SU-DHL-6 (cell line): ENCODE data around the gene ZNF888.
"Not testable (repeated sequence)": the region's sequence is repeated elsewhere in the genome, so short reads cannot be mapped to it uniquely, and the experiment has no call there.

Source experiments
- EZH2phosphoT487 ChIP-seq: fragments of 200-600 bp; sonication (generic), shearing (Covaris generic); conservative IDR thresholded peaks from 2 replicates; pipeline ENCODE4 v1.6.1; 2018; ENCODE audit warnings: mild to moderate bottlenecking, antibody characterized with exemption, low read length, moderate library complexity, mixed read lengths
- TF ChIP-seq, protein P1 (sequence below): fragments of 200-600 bp; sonication (generic); IDR thresholded peaks from one replicate; pipeline ENCODE4 v1.5.1; 2017; ENCODE audit warnings: antibody characterized with exemption, mild to moderate bottlenecking, low read length, moderate library complexity; ENCODE audit not compliant: insufficient read depth, poor library complexity, severe bottlenecking

GRCh38 chr19:52857378-52858191 is 65.6 kb downstream of the ZNF888 start, which contains the start of gene ZNF468:
- TF ChIP-seq, protein P1, sequence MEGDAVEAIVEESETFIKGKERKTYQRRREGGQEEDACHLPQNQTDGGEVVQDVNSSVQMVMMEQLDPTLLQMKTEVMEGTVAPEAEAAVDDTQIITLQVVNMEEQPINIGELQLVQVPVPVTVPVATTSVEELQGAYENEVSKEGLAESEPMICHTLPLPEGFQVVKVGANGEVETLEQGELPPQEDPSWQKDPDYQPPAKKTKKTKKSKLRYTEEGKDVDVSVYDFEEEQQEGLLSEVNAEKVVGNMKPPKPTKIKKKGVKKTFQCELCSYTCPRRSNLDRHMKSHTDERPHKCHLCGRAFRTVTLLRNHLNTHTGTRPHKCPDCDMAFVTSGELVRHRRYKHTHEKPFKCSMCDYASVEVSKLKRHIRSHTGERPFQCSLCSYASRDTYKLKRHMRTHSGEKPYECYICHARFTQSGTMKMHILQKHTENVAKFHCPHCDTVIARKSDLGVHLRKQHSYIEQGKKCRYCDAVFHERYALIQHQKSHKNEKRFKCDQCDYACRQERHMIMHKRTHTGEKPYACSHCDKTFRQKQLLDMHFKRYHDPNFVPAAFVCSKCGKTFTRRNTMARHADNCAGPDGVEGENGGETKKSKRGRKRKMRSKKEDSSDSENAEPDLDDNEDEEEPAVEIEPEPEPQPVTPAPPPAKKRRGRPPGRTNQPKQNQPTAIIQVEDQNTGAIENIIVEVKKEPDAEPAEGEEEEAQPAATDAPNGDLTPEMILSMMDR: not testable (repeated sequence)
- TF ChIP-seq EZH2phosphoT487: not testable (repeated sequence)
